HepG2 (cell line): ENCODE results near the gene IQCM. TPM values are rescaled to one million over a fixed set of nuclear protein-coding genes. Genes with fewer than 3 reads are reported as not detected.

Experiments used
- ATAC-seq: fragments of 200-7000 bp; cut with Tn5 transposase; 3 replicates; pipeline ENCODE4 v1.9.1; 2020; ENCODE audit warnings: mild to moderate bottlenecking, moderate library complexity
- BruUV-seq: library from RNA; stranded (reverse); fragments of 400-500 nt; replicated peaks from 2 replicates; lab custom pipeline; 2021; lab: Mats Ljungman, UMichigan
- CTCF ChIA-PET: fragments of 300-600 bp; formaldehyde crosslinking; extraction: SDS; loops from one replicate; lab custom pipeline; 2021; ENCODE audit warnings: low total read pairs, inconsistent platforms, low intra/inter-chr PET ratio; lab: Yijun Ruan, JAX
- POLR2A ChIA-PET: fragments of 350-600 bp; sonication (Branson Sonifier 250); formaldehyde crosslinking; loops from one replicate; lab custom pipeline; 2020; ENCODE audit warnings: antibody characterized with exemption, inconsistent platforms; lab: Yijun Ruan, JAX
- DNase-seq: peaks from one replicate; pipeline ENCODE4 v3.0.0-alpha.2; 2015; ENCODE audit warnings: low spot score
- FAIRE-seq: peaks from 3 replicates; lab custom pipeline; 2011; peaks lifted over from hg19 to GRCh38; lab: Jason Lieb, UNC
- H2AFZ ChIP-seq: one replicate; pipeline ENCODE4 v1.6.1; 2011; ENCODE audit warnings: low read length, inconsistent platforms
- H3K27ac ChIP-seq: fragments of 300-600 bp; 3 replicates; pipeline ENCODE4 v1.8.0; 2011; ENCODE audit warnings: mixed run types, mild to moderate bottlenecking, mixed read lengths, low read length, inconsistent platforms; ENCODE audit not compliant: insufficient read depth; ENCODE audit errors: extremely low read length
- H3K27me3 ChIP-seq, 2 experiments: fragments of 200-600 bp in 1 of 2; 2 replicates in 1 of 2; 3 replicates in 1 of 2; pipeline versions ENCODE4 v1.6.0 to v1.8.0; 2011; ENCODE audit warnings: low read length in 2 of 2, mild to moderate bottlenecking in 2 of 2, moderate library complexity in 2 of 2, inconsistent platforms in 1 of 2; ENCODE audit not compliant: insufficient read depth in 2 of 2, control insufficient read depth in 1 of 2
- H3K36me3 ChIP-seq, 2 experiments: fragments of 200-600 bp in 1 of 2; replicated peaks in 1 of 2; 2 replicates in 1 of 2; 3 replicates in 1 of 2; pipeline versions ENCODE4 v1.5.1 to v1.8.0; 2011; ENCODE audit warnings: low read length in 2 of 2, inconsistent platforms in 1 of 2; ENCODE audit not compliant: insufficient read depth in 2 of 2, control insufficient read depth in 1 of 2
- H3K4me1 ChIP-seq: 2 replicates; pipeline ENCODE4 v1.5.1; 2012; ENCODE audit warnings: low read length, inconsistent platforms; ENCODE audit not compliant: insufficient read depth
- H3K4me2 ChIP-seq: 2 replicates; pipeline ENCODE4 v1.6.0; 2011; ENCODE audit warnings: low read depth, low read length, inconsistent platforms
- H3K4me3 ChIP-seq, 3 experiments: fragments of 200-600 bp in 1 of 3; sonication (generic), shearing (Covaris generic) in 1 of 3; replicated peaks in 1 of 3; 2 replicates each; pipeline ENCODE4 v1.5.1; 2011 to 2016; ENCODE audit warnings: low read length in 3 of 3, inconsistent platforms in 2 of 3, low read depth in 2 of 3, mild to moderate bottlenecking in 2 of 3, control low read depth in 1 of 3, mixed read lengths in 1 of 3; ENCODE audit not compliant: insufficient read depth in 1 of 3
- H3K79me2 ChIP-seq: one replicate; pipeline ENCODE4 v1.6.1; 2011; ENCODE audit warnings: low read length, inconsistent platforms; ENCODE audit not compliant: insufficient read depth
- H3K9ac ChIP-seq: 2 replicates; pipeline ENCODE4 v1.6.0; 2011; ENCODE audit warnings: mild to moderate bottlenecking, low read depth, low read length, inconsistent platforms; ENCODE audit not compliant: insufficient read depth
- H3K9me3 ChIP-seq: 2 replicates; pipeline ENCODE4 v1.5.1; 2012; ENCODE audit warnings: mild to moderate bottlenecking, low read length
- H4K20me1 ChIP-seq: 2 replicates; pipeline ENCODE4 v1.6.0; 2011; ENCODE audit warnings: inconsistent platforms, mild to moderate bottlenecking, low read length, moderate library complexity; ENCODE audit not compliant: insufficient read depth
- IKZF4 ChIP-seq: sonication (generic); formaldehyde crosslinking; IDR thresholded peaks from 2 replicates; pipeline ENCODE4 v1.5.1; 2020; ENCODE audit warnings: borderline replicate concordance, mild to moderate bottlenecking, low read depth, missing genetic modification reagents; ENCODE audit errors: not compliant biosample characterization
- PPARG ChIP-seq: conservative IDR thresholded peaks from 2 replicates; pipeline ENCODE4 v1.6.1; 2016; ENCODE audit warnings: missing biosample characterization, missing genetic modification reagents
- TEAD2 ChIP-seq: sonication (generic); formaldehyde crosslinking; IDR thresholded peaks from 2 replicates; pipeline ENCODE4 v1.9.0; 2021; ENCODE audit warnings: missing genetic modification reagents
- ZNF543 ChIP-seq: sonication (generic); formaldehyde crosslinking; IDR thresholded peaks from 2 replicates; pipeline ENCODE4 v1.4.0; 2020; ENCODE audit warnings: mild to moderate bottlenecking, missing genetic modification reagents
- ZNF558 ChIP-seq: sonication (generic); formaldehyde crosslinking; IDR thresholded peaks from 2 replicates; pipeline ENCODE4 v1.9.0; 2022; ENCODE audit warnings: mild to moderate bottlenecking, missing genetic modification reagents, borderline replicate concordance
- ZNF607 ChIP-seq: sonication (generic); formaldehyde crosslinking; IDR thresholded peaks from 2 replicates; pipeline ENCODE4 v1.5.1; 2020; ENCODE audit warnings: missing genetic modification reagents, mild to moderate bottlenecking, borderline replicate concordance
- in situ Hi-C: cut with HindIII; loops from 2 replicates; pipeline ENCODE4 v1.10.0; 2017; ENCODE audit warnings: low pct_unique_long_range_greater_than_20kb; ENCODE audit not compliant: extremely low pct_ligation_motif_present
- intact Hi-C: fragments of 100-400 bp; cut with micrococcal nuclease; formaldehyde crosslinking; loops from one replicate; pipeline ENCODE4 v1.10.0; 2022; ENCODE audit not compliant: unreplicated experiment
- polyA plus RNA-seq, 8 experiments: library from polyadenylated mRNA; depleted of rRNA in 3 of 8; stranded (reverse) in 7 of 8; unstranded in 1 of 8; fragments of >200 nt; fragmentation: Illumina TruSeq in 4 of 8; extraction: Trizol in 4 of 8; gene quantifications; 2 replicates each; pipeline versions ENCODE4 v1.2.1 to v1.2.3, GENCODE V29; 2011 to 2016; ENCODE audit warnings: low read depth in 4 of 8, missing spikeins in 1 of 8, mixed read lengths in 1 of 8; ENCODE audit not compliant: insufficient read depth in 1 of 8
- total RNA-seq, 5 experiments: library from RNA; depleted of rRNA; stranded (reverse); fragments of >200 nt; fragmentation: Illumina TruSeq; extraction: Trizol; gene quantifications; 2 replicates each; pipeline ENCODE4 v1.2.3, GENCODE V29; 2016; ENCODE audit warnings: low read depth in 1 of 5
- TF ChIP-seq, protein P1 (sequence below): sonication (generic); formaldehyde crosslinking; IDR thresholded peaks from 2 replicates; pipeline ENCODE4 v1.4.0; 2020; ENCODE audit warnings: missing genetic modification reagents, borderline replicate concordance

IQCM gene
- total and polyA plus RNA-seq, 2 of the 13 experiments (the other 11 are each of a cell fraction or from before 2014, with no cell fraction given) = not detected

DNA sequence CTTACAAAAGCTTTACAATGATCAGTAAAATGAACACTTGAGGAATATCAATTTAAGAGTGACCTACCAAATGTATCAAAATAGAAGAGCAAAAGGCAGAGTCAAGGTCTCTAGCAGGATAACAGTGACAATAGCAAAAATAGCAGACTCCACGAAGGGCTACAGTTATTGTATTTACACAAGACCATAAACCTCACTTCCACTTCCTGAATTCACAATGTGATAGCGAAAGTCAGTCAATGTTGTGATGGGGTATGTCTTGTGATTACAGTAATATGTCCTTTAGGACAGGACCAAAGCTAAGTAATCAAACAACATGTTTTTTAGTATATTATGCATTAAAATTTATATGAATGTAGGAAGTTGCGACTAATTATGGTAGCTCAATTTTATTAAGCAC is 139.6 kb downstream of the IQCM start (continued):
- TF ChIP-seq, protein P1, sequence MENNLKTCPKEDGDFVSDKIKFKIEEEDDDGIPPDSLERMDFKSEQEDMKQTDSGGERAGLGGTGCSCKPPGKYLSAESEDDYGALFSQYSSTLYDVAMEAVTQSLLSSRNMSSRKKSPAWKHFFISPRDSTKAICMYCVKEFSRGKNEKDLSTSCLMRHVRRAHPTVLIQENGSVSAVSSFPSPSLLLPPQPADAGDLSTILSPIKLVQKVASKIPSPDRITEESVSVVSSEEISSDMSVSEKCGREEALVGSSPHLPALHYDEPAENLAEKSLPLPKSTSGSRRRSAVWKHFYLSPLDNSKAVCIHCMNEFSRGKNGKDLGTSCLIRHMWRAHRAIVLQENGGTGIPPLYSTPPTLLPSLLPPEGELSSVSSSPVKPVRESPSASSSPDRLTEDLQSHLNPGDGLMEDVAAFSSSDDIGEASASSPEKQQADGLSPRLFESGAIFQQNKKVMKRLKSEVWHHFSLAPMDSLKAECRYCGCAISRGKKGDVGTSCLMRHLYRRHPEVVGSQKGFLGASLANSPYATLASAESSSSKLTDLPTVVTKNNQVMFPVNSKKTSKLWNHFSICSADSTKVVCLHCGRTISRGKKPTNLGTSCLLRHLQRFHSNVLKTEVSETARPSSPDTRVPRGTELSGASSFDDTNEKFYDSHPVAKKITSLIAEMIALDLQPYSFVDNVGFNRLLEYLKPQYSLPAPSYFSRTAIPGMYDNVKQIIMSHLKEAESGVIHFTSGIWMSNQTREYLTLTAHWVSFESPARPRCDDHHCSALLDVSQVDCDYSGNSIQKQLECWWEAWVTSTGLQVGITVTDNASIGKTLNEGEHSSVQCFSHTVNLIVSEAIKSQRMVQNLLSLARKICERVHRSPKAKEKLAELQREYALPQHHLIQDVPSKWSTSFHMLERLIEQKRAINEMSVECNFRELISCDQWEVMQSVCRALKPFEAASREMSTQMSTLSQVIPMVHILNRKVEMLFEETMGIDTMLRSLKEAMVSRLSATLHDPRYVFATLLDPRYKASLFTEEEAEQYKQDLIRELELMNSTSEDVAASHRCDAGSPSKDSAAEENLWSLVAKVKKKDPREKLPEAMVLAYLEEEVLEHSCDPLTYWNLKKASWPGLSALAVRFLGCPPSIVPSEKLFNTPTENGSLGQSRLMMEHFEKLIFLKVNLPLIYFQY = no peak
- TF ChIP-seq ZNF543 (no peak), ZNF558 (CRISPR knock-in tag) (no peak), PPARG (no peak)

DNA sequence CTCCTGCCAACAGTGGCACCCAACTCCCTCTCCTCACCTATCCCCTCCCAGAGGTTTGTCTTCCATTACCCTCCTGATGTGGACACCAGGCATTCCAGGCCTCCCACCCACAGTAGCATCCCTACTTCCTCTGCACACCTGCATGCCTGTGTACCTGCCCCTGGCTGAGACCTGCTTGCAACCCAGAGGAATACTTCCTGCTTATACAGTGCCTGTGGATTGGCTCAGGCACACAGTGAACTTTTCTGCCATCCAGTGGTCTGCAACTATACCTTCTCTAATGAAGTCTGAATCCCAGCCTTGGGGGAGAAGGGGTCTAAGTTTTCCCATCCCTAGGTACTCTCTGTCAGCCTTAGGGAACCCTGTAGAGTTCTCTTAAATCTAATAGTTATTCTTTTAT is 169.9 kb downstream of the IQCM start:
- Histone ChIP-seq H3K9me3 (peaks cover 8% of the 10 kb centered on the region; the same call in 1 of the 2 replicates), H3K9ac (no peak overlapping the region), H3K36me3 (no peaks in the 10 kb centered on the region), H4K20me1 (no peaks in the 10 kb centered on the region), H3K79me2 (no peaks in the 10 kb centered on the region), H2AFZ (no peak overlapping the region), H3K27ac (no peak overlapping the region), H3K4me1 (no peaks in the 10 kb centered on the region), H3K4me3 (no peak overlapping the region), H3K27me3 (no peaks in the 10 kb centered on the region), H3K4me2 (no peak overlapping the region)
- ChIA-PET POLR2A (no interaction called here), CTCF (no interaction called here)
- BruUV-seq = no TSS peak
- FAIRE-seq = no peak
- no peak for ATAC-seq
- in situ Hi-C loops (no loop called here), intact Hi-C loops (no loop called here)
- TF ChIP-seq ZNF607 (CRISPR knock-in tag) (no peak), TEAD2 (CRISPR knock-in tag) (no peak), IKZF4 (CRISPR knock-in tag) (no peak)
- DNase-seq = no peak
